Panc1 (cell line): ENCODE data around the gene SHB. TPM values are rescaled to one million over a fixed set of nuclear protein-coding genes. Genes with fewer than 3 reads are reported as not detected.

Experiments used
- ATAC-seq: fragments of 200-7000 bp; cut with Tn5 transposase; 2 replicates; pipeline ENCODE4 v1.9.1; 2020; ENCODE audit warnings: mild to moderate bottlenecking, moderate library complexity
- BruUV-seq: library from RNA; stranded (reverse); fragments of 400-500 nt; replicated peaks from 2 replicates; lab custom pipeline; 2021; lab: Mats Ljungman, UMichigan
- CTCF ChIA-PET: fragments of 300-600 bp; sonication (Branson Sonifier 250); formaldehyde crosslinking; loops from one replicate; lab custom pipeline; 2022; ENCODE audit warnings: antibody characterized with exemption; lab: Charles Lee
- POLR2A ChIA-PET: fragments of 300-600 bp; sonication (Branson Sonifier 250); formaldehyde crosslinking; loops from one replicate; lab custom pipeline; 2022; ENCODE audit warnings: antibody characterized with exemption; lab: Charles Lee
- DNase-seq: peaks from one replicate; pipeline ENCODE4 v3.0.0-alpha.2; 2010; ENCODE audit warnings: low read depth, low spot score
- H3K27ac ChIP-seq: 2 replicates; pipeline ENCODE4 v1.5.1; 2011; ENCODE audit warnings: mild to moderate bottlenecking, low read length, inconsistent platforms
- H3K27me3 ChIP-seq: fragments of 200-500 bp; sonication (Bioruptor generic); 2 replicates; pipeline ENCODE4 v1.6.0; 2014; ENCODE audit warnings: low read length, inconsistent platforms; ENCODE audit not compliant: control insufficient read depth, insufficient read depth
- H3K36me3 ChIP-seq: fragments of 200-500 bp; sonication (Bioruptor generic); 2 replicates; pipeline ENCODE4 v1.5.1; 2014; ENCODE audit warnings: inconsistent platforms, mild to moderate bottlenecking, low read length, moderate library complexity; ENCODE audit not compliant: control insufficient read depth, insufficient read depth
- H3K4me1 ChIP-seq: 2 replicates; pipeline ENCODE4 v1.5.1; 2011; ENCODE audit warnings: inconsistent platforms, mild to moderate bottlenecking, low read length, moderate library complexity; ENCODE audit not compliant: control insufficient read depth, insufficient read depth
- H3K4me3 ChIP-seq, 2 experiments: 2 replicates each; pipeline ENCODE4 v1.5.1; 2011 to 2012; ENCODE audit warnings: low read depth in 2 of 2, low read length in 2 of 2, mild to moderate bottlenecking in 2 of 2, inconsistent platforms in 1 of 2, moderate library complexity in 1 of 2
- H3K9me3 ChIP-seq: fragments of 200-500 bp; sonication (Bioruptor generic); 2 replicates; pipeline ENCODE4 v1.5.1; 2014; ENCODE audit warnings: low read depth, mild to moderate bottlenecking, inconsistent platforms, low read length, moderate library complexity; ENCODE audit not compliant: control insufficient read depth, insufficient read depth
- CTCF ChIP-seq: fragments of 450-650 bp; IDR thresholded peaks from 2 replicates; pipeline ENCODE4 v1.5.1; 2017; ENCODE audit warnings: mild to moderate bottlenecking
- POLR2AphosphoS5 ChIP-seq: IDR thresholded peaks from 2 replicates; pipeline ENCODE4 v1.6.1; 2012; ENCODE audit warnings: mild to moderate bottlenecking, low read depth, low read length, moderate library complexity
- SIN3A ChIP-seq: IDR thresholded peaks from 2 replicates; pipeline ENCODE4 v1.6.1; 2012; ENCODE audit warnings: low read depth, mild to moderate bottlenecking, low read length, moderate library complexity, borderline replicate concordance; ENCODE audit not compliant: insufficient read depth
- TCF7L2 ChIP-seq: IDR thresholded peaks from 2 replicates; pipeline ENCODE4 v1.6.1; 2011; ENCODE audit warnings: mild to moderate bottlenecking, low read depth, low read length, inconsistent platforms
- in situ Hi-C: cut with HindIII; loops from 2 replicates; pipeline ENCODE4 v1.10.0; 2016; ENCODE audit warnings: low sequenced_read_pairs, low pct_unique_long_range_greater_than_20kb
- intact Hi-C: fragments of 100-400 bp; cut with micrococcal nuclease; formaldehyde crosslinking; loops from one replicate; pipeline ENCODE4 v1.10.0; 2022; ENCODE audit not compliant: unreplicated experiment
- total RNA-seq: library from RNA; stranded (reverse); gene quantifications from one replicate; pipeline ENCODE4 v1.2.1, GENCODE V29; 2021; ENCODE audit not compliant: unreplicated experiment
- TF ChIP-seq, protein P1 (sequence below), 2 experiments: IDR thresholded peaks; 2 replicates each; pipeline ENCODE4 v1.6.1; 2011 to 2012; ENCODE audit warnings: low read depth in 2 of 2, control low read depth in 1 of 2, low read length in 1 of 2, mild to moderate bottlenecking in 1 of 2, moderate library complexity in 1 of 2; ENCODE audit not compliant: insufficient read depth in 1 of 2

The SHB gene
- total RNA-seq, 1 experiment from 2014 or later: 59.9 TPM

DNA sequence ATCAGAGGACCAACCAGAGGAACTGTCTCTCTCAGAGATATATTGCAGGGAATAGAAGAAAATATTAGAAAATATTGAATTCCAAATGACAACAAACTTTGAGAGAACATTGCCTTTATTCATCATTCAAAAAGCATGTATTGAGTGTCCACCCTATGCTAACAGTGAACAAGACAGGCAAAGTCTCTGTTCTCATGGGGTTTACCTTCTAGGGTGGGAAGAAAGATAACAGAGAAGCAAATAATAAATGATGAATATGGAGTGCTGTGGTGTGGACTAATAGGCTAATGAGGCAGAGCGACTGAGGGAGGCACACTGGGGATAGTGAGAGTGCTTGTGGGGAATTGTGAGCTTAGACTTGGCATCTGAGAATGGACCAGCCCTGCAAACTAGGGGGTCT is 43.4 kb upstream of the SHB start:
- POLR2A ChIA-PET: no interaction called here
- DNase-seq (no peak), ATAC-seq (no peak)
- H3K4me3 ChIP-seq: no peak overlapping the region
- no peaks in the 10 kb centered on the region for H3K36me3 ChIP-seq
- intact Hi-C loops (no loop called here), in situ Hi-C loops (no loop called here)
- no peak for TF ChIP-seq SIN3A
- TF ChIP-seq POLR2AphosphoS5: no peak
- no peak for TF ChIP-seq TCF7L2
- no peak for TF ChIP-seq CTCF
- TF ChIP-seq, protein P1, sequence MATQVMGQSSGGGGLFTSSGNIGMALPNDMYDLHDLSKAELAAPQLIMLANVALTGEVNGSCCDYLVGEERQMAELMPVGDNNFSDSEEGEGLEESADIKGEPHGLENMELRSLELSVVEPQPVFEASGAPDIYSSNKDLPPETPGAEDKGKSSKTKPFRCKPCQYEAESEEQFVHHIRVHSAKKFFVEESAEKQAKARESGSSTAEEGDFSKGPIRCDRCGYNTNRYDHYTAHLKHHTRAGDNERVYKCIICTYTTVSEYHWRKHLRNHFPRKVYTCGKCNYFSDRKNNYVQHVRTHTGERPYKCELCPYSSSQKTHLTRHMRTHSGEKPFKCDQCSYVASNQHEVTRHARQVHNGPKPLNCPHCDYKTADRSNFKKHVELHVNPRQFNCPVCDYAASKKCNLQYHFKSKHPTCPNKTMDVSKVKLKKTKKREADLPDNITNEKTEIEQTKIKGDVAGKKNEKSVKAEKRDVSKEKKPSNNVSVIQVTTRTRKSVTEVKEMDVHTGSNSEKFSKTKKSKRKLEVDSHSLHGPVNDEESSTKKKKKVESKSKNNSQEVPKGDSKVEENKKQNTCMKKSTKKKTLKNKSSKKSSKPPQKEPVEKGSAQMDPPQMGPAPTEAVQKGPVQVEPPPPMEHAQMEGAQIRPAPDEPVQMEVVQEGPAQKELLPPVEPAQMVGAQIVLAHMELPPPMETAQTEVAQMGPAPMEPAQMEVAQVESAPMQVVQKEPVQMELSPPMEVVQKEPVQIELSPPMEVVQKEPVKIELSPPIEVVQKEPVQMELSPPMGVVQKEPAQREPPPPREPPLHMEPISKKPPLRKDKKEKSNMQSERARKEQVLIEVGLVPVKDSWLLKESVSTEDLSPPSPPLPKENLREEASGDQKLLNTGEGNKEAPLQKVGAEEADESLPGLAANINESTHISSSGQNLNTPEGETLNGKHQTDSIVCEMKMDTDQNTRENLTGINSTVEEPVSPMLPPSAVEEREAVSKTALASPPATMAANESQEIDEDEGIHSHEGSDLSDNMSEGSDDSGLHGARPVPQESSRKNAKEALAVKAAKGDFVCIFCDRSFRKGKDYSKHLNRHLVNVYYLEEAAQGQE (IDR thresholded peaks at IDR 0.05; ENCODE audit: insufficient read depth in 1 of 2, low read depth in 2 of 2, low read length in 1 of 2): no peak
- H3K4me1 ChIP-seq: no peaks in the 10 kb centered on the region
- no peaks in the 10 kb centered on the region for H3K27me3 ChIP-seq
- no peaks in the 10 kb centered on the region for H3K9me3 ChIP-seq
- no peak overlapping the region for H3K27ac ChIP-seq
- no TSS peak for BruUV-seq
- CTCF ChIA-PET: no interaction called here

GRCh38 chr9:38112049-38112448 is 43.0 kb upstream of the SHB start:
- no peak for TF ChIP-seq TCF7L2
- TF ChIP-seq, protein P1 (IDR thresholded peaks at IDR 0.05; ENCODE audit: insufficient read depth in 1 of 2, low read depth in 2 of 2, low read length in 1 of 2): no peak
- Histone ChIP-seq H3K36me3 (no peaks in the 10 kb centered on the region), H3K4me1 (no peaks in the 10 kb centered on the region), H3K27ac (no peak overlapping the region), H3K4me3 (no peak overlapping the region), H3K27me3 (no peaks in the 10 kb centered on the region), H3K9me3 (no peaks in the 10 kb centered on the region)
- POLR2A ChIA-PET: no interaction called here
- intact Hi-C loops (no loop called here), in situ Hi-C loops (no loop called here)
- CTCF ChIA-PET: no interaction called here
- no peak for ATAC-seq
- DNase-seq: no peak
- BruUV-seq: no TSS peak
